Astrocyte of the spinal cord (primary cell): ENCODE results near the gene LHFPL2.

Experiments used
- DNase-seq: peaks from one replicate; pipeline ENCODE4 v3.0.0; 2011; ENCODE audit warnings: low read depth, low spot score
- H3K4me3 ChIP-seq: 2 replicates; pipeline ENCODE4 v1.5.1; 2011; ENCODE audit warnings: low read depth, mild to moderate bottlenecking, low read length, moderate library complexity
- CTCF ChIP-seq: IDR thresholded peaks from 2 replicates; pipeline ENCODE4 v1.5.1; 2012; ENCODE audit warnings: low read depth, mild to moderate bottlenecking, low read length, inconsistent platforms
- in situ Hi-C: cut with HindIII; loops from 2 replicates; pipeline ENCODE4 v1.10.0; 2017; ENCODE audit warnings: low sequenced_read_pairs

Gene LHFPL2

DNA sequence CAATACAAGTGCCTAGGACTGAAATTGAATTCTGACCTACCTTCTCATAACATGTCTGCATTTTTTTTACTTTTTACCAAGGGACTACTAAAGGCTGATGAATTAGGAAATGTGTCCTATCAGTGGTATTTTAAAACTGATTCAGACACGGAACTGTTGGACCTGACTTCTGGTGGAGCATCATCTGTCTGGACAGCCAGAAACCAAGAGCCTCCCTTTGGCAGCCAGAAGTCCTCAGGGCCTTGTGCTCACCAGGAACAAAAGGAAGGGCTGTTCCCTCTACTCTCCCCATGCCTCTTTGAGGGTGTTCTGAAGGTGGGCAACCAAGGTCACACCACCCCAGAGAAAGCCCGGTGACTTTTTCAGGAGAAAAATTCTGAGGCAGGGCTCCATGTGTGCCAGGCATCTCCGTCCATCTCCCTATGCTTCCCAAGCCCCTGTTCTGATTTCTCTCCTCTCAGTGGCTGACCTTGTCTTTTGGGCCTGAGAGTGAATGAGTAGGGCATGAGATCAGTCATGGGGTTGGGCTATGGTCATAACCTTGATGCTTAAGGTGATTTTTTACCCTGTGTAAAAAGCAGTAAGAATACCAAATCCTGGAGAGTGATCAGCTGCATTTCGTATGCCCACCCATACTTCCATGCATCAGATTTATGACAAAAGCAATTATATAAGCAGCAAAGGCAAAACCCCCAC, 144.5 kb downstream of the LHFPL2 start:
- in situ Hi-C loops, result no loop called here
- no peak overlapping the region for H3K4me3 ChIP-seq
- DNase-seq, result no peak
- no peak for TF ChIP-seq CTCF

DNA sequence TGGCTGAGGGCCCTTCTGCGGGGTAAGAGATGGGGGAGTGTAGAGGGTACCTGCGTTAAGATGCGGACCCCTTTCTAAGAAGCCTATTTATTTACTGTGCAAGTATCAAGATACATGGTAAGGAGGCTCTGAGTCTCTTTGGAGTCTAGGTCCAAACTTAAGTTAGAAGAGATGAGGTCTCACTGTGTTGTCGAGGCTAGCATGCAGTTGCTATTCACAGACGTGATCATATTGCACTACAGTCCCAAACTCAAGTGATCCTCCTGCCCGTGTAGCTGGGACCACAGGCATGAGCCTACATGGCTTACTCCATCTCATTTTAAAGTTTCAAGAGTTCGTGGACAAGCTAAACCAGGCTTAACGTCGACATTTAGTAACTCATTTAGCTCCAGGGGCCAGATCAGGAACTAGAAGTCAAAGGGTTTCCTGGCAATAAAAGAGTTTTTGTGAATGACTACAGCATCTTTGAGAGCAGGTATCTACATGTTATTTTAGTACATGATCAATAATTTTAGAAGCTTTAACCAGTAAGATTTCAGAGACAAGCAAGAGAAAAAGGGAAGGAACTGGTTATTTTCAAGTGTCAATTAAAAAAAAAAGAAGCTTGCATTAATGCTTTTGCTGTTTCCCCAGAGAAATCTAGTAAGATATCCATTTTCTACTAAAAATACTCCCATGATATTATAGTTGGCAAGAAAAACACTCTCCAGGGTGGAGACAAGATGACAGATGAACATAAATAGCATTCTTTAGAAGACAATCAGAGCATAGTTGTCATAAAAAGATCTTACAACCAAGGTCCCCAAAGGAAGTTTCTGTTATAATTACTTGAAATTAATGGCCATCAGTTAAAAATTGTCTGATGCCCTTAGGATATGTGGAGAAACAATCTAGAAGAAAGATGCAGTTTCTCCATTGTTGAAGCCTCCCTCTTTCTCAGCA, 146.9 kb downstream of the LHFPL2 start:
- no peak for TF ChIP-seq CTCF
- H3K4me3 ChIP-seq, result no peak overlapping the region
- in situ Hi-C loops, result no loop called here
- DNase-seq, result peak; percentile 46

DNA sequence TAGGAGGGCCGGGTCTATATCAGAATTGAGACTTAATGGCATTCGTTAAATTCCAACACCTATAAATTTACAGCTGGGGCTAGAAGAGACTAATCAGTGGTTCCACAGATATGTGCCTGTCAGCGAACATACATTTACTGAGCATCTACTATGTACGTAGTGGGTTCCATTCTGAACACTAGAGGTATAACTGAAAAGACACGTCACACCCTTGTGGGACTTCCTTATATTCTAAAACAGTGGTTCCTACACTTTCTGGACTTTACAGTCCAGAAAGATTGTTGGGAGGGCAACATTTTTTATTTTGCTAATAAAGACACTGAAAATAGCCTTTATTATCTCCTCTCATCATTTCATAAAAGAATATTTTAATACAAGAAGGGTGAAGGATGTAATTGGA, 147.7 kb downstream of the LHFPL2 start:
- no peak for DNase-seq
- TF ChIP-seq CTCF, result no peak
- in situ Hi-C loops, result no loop called here
- H3K4me3 ChIP-seq, result no peak overlapping the region

DNA sequence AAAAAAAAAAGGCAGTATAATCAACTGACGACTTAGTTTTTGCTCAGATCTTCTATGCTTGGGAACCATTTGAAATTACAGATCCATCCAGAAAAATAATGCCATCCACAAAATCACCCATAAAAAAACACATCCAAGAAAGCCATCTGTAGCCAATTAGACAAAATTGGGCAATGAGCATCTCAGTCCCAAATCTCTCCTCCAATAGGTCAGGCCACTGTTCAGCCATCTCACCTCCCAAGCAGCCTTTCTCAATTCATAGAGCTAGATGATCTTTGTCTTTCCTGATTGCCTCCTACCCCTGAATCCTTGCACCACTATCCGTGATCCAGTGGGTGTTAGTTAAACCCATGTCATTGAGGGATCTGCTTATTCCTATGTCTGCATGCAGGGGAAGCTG, 148.5 kb downstream of the LHFPL2 start:
- in situ Hi-C loops, result no loop called here
- no peak for DNase-seq
- no peak overlapping the region for H3K4me3 ChIP-seq
- no peak for TF ChIP-seq CTCF

DNA sequence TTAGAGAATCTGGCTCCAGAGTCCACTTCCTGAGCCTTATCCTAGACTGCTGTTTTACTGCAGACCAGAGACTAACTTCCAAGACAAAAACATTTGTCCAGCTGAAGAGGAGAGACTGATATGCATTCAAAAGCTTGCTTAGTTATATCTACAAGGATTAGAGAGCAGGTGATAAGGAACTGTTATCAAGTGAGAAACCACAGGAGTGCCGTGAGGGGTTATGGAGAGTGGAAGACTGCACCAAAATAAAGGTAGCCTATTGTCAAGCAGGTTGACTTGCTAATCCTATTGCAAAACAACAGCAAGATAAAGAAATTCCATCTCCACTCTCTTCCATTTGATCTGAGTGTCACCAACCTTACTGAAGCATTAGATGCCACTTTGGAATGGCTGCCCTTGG, 149.1 kb downstream of the LHFPL2 start:
- in situ Hi-C loops, result no loop called here
- TF ChIP-seq CTCF, result no peak
- no peak overlapping the region for H3K4me3 ChIP-seq
- no peak for DNase-seq

DNA sequence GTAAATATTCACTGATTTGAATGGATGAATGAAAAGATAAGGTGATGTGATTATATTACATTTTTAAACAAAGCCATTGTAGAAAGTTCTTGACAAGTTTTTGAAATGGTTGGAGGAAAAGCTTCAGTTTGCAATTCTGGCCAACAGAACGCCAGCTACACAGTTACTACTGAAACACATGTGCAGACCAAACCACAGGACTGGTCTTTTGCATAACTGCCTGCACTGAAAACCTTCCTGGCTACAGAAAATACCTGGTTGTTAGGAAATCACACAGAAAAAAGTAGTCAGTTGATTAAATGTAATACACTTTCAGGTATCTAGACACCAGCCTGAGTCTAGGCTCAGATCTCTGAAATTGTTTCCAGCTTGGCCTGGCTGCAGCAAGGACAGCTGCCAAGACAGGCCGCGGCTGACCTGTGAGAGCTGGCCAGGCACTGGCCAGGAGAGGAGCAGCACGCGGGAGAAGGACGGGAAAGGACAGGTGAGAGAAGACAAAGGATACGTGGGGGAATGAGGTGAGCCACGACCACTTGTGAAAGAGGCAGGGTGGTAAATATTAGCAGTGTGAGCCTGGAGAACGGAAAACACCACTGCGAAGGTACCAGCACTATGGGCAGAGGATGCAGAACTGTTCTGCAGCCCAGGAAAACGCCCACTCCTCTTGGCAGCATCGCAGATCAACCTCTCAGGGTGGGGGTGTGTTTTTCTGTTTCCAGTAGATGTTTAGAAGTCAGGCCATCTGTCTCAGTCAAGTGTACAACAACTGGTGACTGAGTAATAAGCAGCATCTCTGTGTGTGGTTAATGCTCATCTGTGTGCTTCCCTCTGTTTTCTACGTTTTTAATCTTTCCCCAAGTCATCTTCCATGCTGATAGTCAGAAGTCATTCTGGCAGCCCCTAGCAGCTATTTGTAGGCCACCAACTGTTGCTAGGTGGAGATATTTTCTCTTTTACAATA, 150.7 kb downstream of the LHFPL2 start:
- TF ChIP-seq CTCF, result no peak
- no peak overlapping the region for H3K4me3 ChIP-seq
- in situ Hi-C loops, result no loop called here
- no peak for DNase-seq
